Bronchial epithelial cell (primary cell): ENCODE measurements around the gene CRB1. TPM values are rescaled to one million over a fixed set of nuclear protein-coding genes. Genes with fewer than 3 reads are reported as not detected.

Source experiments
- DNase-seq: peaks from one replicate; pipeline ENCODE4 v3.0.0-alpha.2; 2010; ENCODE audit warnings: low read depth
- FAIRE-seq: peaks from 2 replicates; lab custom pipeline; 2011; peaks lifted over from hg19 to GRCh38; lab: Jason Lieb, UNC
- H3K27me3 ChIP-seq: 2 replicates; pipeline ENCODE4 v1.5.1; 2011; ENCODE audit warnings: low read length; ENCODE audit not compliant: control insufficient read depth, insufficient read depth
- H3K36me3 ChIP-seq: 2 replicates; pipeline ENCODE4 v1.5.1; 2011; ENCODE audit warnings: low read length; ENCODE audit not compliant: control insufficient read depth, insufficient read depth
- H3K4me3 ChIP-seq: 2 replicates; pipeline ENCODE4 v1.5.1; 2011; ENCODE audit warnings: mild to moderate bottlenecking, low read depth, low read length, control low read depth
- CTCF ChIP-seq: IDR thresholded peaks from 2 replicates; pipeline ENCODE4 v1.5.1; 2011; ENCODE audit warnings: mild to moderate bottlenecking, moderate library complexity, low read length, control low read depth, inconsistent platforms; ENCODE audit not compliant: insufficient read depth, severe bottlenecking
- total RNA-seq: library from RNA; depleted of rRNA; stranded (reverse); fragments of >200 nt; gene quantifications from 2 replicates; pipeline ENCODE4 v1.2.1, GENCODE V29; 2014

The CRB1 gene
- total RNA-seq, 1 donor from 2014 or later = under 0.01 TPM

- TF ChIP-seq CTCF = no peak
- FAIRE-seq = no peak
- Histone ChIP-seq H3K36me3 (no peaks in the 10 kb centered on the region), H3K4me3 (no peak overlapping the region), H3K27me3 (no peaks in the 10 kb centered on the region)
- DNase-seq = no peak
These were observed 63.5 kb downstream of the CRB1 start for GRCh38 chr1:197331565-197331964.

DNA sequence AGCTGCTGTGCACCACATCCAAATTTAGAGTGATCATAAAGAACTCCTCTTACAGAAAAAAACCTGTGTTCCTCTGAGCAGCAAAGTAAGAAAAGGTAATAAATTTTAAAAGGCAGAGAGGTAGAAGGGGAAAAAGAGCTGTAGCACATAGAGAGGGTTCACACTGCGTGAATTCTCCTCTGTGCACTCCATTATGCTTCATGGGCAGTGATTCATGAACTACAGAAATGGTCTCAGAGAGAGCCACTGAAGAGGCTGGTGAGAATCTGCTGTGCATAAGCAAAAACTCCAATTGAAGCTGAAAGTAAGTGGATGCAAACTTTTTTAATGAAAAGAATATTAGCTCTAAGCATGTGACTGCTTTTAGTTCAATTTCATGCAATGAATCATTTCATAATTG, 65.0 kb downstream of the CRB1 start:
- no peaks in the 10 kb centered on the region for H3K36me3 ChIP-seq
- H3K4me3 ChIP-seq = no peak overlapping the region
- FAIRE-seq (no peak), DNase-seq (no peak)
- no peaks in the 10 kb centered on the region for H3K27me3 ChIP-seq
- no peak for TF ChIP-seq CTCF

DNA sequence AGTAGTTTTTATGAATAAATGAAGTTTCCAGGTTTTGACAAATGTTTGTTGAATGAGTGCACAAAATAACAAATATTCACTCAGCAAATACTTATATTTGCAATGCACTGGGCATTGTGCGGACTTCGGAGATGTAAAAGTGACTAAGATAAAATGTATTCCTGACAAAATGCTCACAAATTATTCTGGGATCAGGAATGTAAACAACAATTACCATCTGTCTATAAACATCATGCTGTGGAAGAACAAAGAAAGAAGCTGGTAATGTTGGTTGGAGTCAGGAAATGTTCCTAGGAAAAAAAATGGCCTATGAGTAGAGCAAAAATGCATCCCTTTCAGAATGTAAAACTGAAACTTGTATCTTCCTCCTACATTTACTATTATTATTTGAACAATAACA, 68.5 kb downstream of the CRB1 start:
- FAIRE-seq = no peak
- H3K4me3 ChIP-seq = no peak overlapping the region

DNA sequence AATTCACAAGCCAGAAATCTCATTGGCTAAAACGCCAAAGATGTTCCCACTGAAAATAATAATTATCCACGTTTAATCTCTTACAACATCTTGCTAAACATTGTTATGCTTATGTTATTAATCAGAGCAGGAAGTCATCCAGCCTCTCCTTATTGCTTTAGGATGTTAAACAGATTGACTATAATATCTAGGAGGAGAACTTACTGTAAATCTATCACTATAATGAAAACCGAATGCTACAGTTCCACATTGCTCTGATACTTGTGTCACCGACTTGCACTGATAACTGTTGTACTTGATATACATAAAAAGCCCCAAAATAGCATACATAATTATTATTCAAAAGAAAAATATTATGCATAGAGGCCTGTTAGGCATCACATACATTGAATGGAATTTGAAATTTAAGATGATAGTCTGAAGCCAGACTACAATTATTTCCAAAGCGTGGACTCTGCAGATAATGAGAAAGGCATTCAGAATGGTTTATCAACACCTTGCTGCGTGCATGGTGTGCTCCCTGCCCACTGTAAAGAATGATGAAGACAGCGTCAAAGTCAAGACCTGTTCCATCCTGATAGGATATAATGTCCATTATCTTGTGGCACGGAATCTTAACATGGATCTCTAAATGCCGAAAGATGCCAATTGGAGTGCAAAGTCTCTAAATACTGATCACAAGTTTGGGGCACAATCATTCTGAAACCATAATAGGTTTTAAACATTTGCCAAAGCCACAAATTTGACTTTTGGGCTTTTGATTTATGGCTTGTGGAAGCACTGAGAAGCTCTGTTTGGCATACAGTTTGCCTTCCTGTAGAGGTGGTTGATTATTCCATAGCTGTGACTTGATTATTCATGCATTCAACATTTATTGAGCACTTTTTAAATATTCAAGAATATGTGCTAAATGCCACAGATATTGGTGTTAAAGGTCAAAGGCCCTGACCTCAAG, 71.3 kb downstream of the CRB1 start:
- TF ChIP-seq CTCF = no peak
- no peaks in the 10 kb centered on the region for H3K36me3 ChIP-seq
- H3K4me3 ChIP-seq = no peak overlapping the region
- DNase-seq (no peak), FAIRE-seq (no peak)
- no peaks in the 10 kb centered on the region for H3K27me3 ChIP-seq

More for the DNA sequence above, 68.5 kb downstream of the CRB1 start:
- Histone ChIP-seq H3K27me3 (no peaks in the 10 kb centered on the region), H3K36me3 (no peaks in the 10 kb centered on the region)
- no peak for TF ChIP-seq CTCF
- no peak for DNase-seq

DNA sequence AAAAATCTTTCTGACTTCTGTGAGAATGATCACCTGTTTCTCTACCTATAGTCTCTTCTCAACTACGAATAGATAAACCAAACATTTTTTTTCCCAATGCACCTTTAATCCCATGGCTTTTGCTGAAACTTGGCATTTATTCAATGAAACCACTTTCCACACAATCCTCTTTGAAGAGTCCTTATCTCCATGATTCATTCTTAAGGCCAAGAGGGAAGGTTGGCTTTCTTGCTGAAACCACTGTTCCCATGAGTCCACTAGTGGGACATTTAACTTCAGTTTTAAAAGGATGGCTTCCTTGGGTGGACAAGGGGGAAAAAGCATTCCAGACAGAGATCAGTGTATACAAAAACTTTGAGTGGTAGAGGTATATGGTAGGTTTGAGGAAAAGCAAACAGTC, 73.6 kb downstream of the CRB1 start:
- Histone ChIP-seq H3K27me3 (no peaks in the 10 kb centered on the region), H3K36me3 (no peaks in the 10 kb centered on the region), H3K4me3 (no peak overlapping the region)
- FAIRE-seq (no peak), DNase-seq (no peak)
- no peak for TF ChIP-seq CTCF
